ENCODE results near the gene GPA33. TPM values are rescaled to one million over a fixed set of nuclear protein-coding genes. Genes with fewer than 3 reads are reported as not detected.

Gene GPA33
- polyA plus RNA-seq, 1 donor: 64.4 TPM

- H3K27me3 ChIP-seq (ENCODE audit: control insufficient read depth, insufficient read depth, low read length): no peaks in the 10 kb centered on the region
- peaks cover 3% of the 10 kb centered on the region for H3K4me1 ChIP-seq (ENCODE audit: control insufficient read depth, insufficient read depth, low read length)
- no peak overlapping the region for H3K4me3 ChIP-seq (ENCODE audit: low read length)
- DNase-seq: no peak
- no peak overlapping the region for H3K27ac ChIP-seq (ENCODE audit: low read length)
- 100% methylated on average over 1 of the region's 10 CpGs for WGBS (ENCODE audit: insufficient coverage, low lambda C conversion rate)
- H3K36me3 ChIP-seq (ENCODE audit: control insufficient read depth, insufficient read depth, low read length): peaks cover 23% of the 10 kb centered on the region
- H3K9me3 ChIP-seq (ENCODE audit: control insufficient read depth, low read depth, low read length): no peaks in the 10 kb centered on the region
These were observed 29.8 kb downstream of the GPA33 start for GRCh38 chr1:167060141-167061072.

GRCh38 chr1:167059809-167060107, 30.4 kb downstream of the GPA33 start:
- H3K4me3 ChIP-seq (ENCODE audit: low read length): no peak overlapping the region
- no peaks in the 10 kb centered on the region for H3K27me3 ChIP-seq (ENCODE audit: control insufficient read depth, insufficient read depth, low read length)
- H3K9me3 ChIP-seq (ENCODE audit: control insufficient read depth, low read depth, low read length): no peaks in the 10 kb centered on the region
- peaks cover 28% of the 10 kb centered on the region for H3K36me3 ChIP-seq (ENCODE audit: control insufficient read depth, insufficient read depth, low read length)
- no peak overlapping the region for H3K27ac ChIP-seq (ENCODE audit: low read length)
- no CpG with 5 or more reads among the region's 1 CpG for WGBS (ENCODE audit: insufficient coverage, low lambda C conversion rate)
- DNase-seq: no peak
- no peaks in the 10 kb centered on the region for H3K4me1 ChIP-seq (ENCODE audit: control insufficient read depth, insufficient read depth, low read length)

- Histone ChIP-seq H3K27me3 (ENCODE audit: control insufficient read depth, insufficient read depth, low read length) (no peaks in the 10 kb centered on the region), H3K27ac (ENCODE audit: low read length) (no peak overlapping the region), H3K4me1 (ENCODE audit: control insufficient read depth, insufficient read depth, low read length) (no peaks in the 10 kb centered on the region), H3K9me3 (ENCODE audit: control insufficient read depth, low read depth, low read length) (no peaks in the 10 kb centered on the region), H3K4me3 (ENCODE audit: low read length) (no peak overlapping the region), H3K36me3 (ENCODE audit: control insufficient read depth, insufficient read depth, low read length) (peaks cover 30% of the 10 kb centered on the region)
- peak; percentile 37 to 50 for DNase-seq
- WGBS (ENCODE audit: insufficient coverage, low lambda C conversion rate): no CpG with 5 or more reads among the region's 17 CpGs
These were observed 30.9 kb downstream of the GPA33 start for GRCh38 chr1:167059045-167059808.

GRCh38 chr1:167057241-167057688, 32.9 kb downstream of the GPA33 start:
- peak; percentile 19 to 32 for DNase-seq
- Histone ChIP-seq H3K36me3 (ENCODE audit: control insufficient read depth, insufficient read depth, low read length) (peaks cover 33% of the 10 kb centered on the region), H3K27me3 (ENCODE audit: control insufficient read depth, insufficient read depth, low read length) (no peaks in the 10 kb centered on the region), H3K9me3 (ENCODE audit: control insufficient read depth, low read depth, low read length) (no peaks in the 10 kb centered on the region), H3K4me1 (ENCODE audit: control insufficient read depth, insufficient read depth, low read length) (no peaks in the 10 kb centered on the region), H3K27ac (ENCODE audit: low read length) (no peak overlapping the region), H3K4me3 (ENCODE audit: low read length) (no peak overlapping the region)
- no CpG with 5 or more reads among the region's 6 CpGs for WGBS (ENCODE audit: insufficient coverage, low lambda C conversion rate)

GRCh38 chr1:167056529-167057231, 33.5 kb downstream of the GPA33 start:
- DNase-seq: no peak
- WGBS (ENCODE audit: insufficient coverage, low lambda C conversion rate): 73% methylated on average over 3 of the region's 10 CpGs
- Histone ChIP-seq H3K9me3 (ENCODE audit: control insufficient read depth, low read depth, low read length) (no peaks in the 10 kb centered on the region), H3K27ac (ENCODE audit: low read length) (no peak overlapping the region), H3K36me3 (ENCODE audit: control insufficient read depth, insufficient read depth, low read length) (peaks cover 33% of the 10 kb centered on the region), H3K4me1 (ENCODE audit: control insufficient read depth, insufficient read depth, low read length) (no peaks in the 10 kb centered on the region), H3K4me3 (ENCODE audit: low read length) (no peak overlapping the region), H3K27me3 (ENCODE audit: control insufficient read depth, insufficient read depth, low read length) (no peaks in the 10 kb centered on the region)

- H3K27me3 ChIP-seq (ENCODE audit: control insufficient read depth, insufficient read depth, low read length): no peaks in the 10 kb centered on the region
- WGBS (ENCODE audit: insufficient coverage, low lambda C conversion rate): no CpG with 5 or more reads among the region's 14 CpGs
- H3K9me3 ChIP-seq (ENCODE audit: control insufficient read depth, low read depth, low read length): no peaks in the 10 kb centered on the region
- H3K4me1 ChIP-seq (ENCODE audit: control insufficient read depth, insufficient read depth, low read length): no peaks in the 10 kb centered on the region
- H3K4me3 ChIP-seq (ENCODE audit: low read length): no peak overlapping the region
- no peak overlapping the region for H3K27ac ChIP-seq (ENCODE audit: low read length)
- no peak for DNase-seq
- peaks cover 35% of the 10 kb centered on the region for H3K36me3 ChIP-seq (ENCODE audit: control insufficient read depth, insufficient read depth, low read length)
These were observed 35.1 kb downstream of the GPA33 start for GRCh38 chr1:167054946-167055630.

GRCh38 chr1:167054531-167054930, 35.6 kb downstream of the GPA33 start:
- DNase-seq: no peak

GRCh38 chr1:167052389-167052788, 37.8 kb downstream of the GPA33 start:
- Histone ChIP-seq H3K36me3 (ENCODE audit: control insufficient read depth, insufficient read depth, low read length) (peaks cover 35% of the 10 kb centered on the region), H3K9me3 (ENCODE audit: control insufficient read depth, low read depth, low read length) (no peaks in the 10 kb centered on the region), H3K4me3 (ENCODE audit: low read length) (no peak overlapping the region), H3K27me3 (ENCODE audit: control insufficient read depth, insufficient read depth, low read length) (no peaks in the 10 kb centered on the region), H3K27ac (ENCODE audit: low read length) (no peak overlapping the region), H3K4me1 (ENCODE audit: control insufficient read depth, insufficient read depth, low read length) (no peaks in the 10 kb centered on the region)
- DNase-seq: no peak
- no CpG with 5 or more reads among the region's 8 CpGs for WGBS (ENCODE audit: insufficient coverage, low lambda C conversion rate)

More at GRCh38 chr1:167054531-167054930, 35.6 kb downstream of the GPA33 start:
- H3K4me1 ChIP-seq (ENCODE audit: control insufficient read depth, insufficient read depth, low read length): no peaks in the 10 kb centered on the region
- WGBS (ENCODE audit: insufficient coverage, low lambda C conversion rate): no CpG with 5 or more reads among the region's 3 CpGs
- H3K9me3 ChIP-seq (ENCODE audit: control insufficient read depth, low read depth, low read length): no peaks in the 10 kb centered on the region
- no peaks in the 10 kb centered on the region for H3K27me3 ChIP-seq (ENCODE audit: control insufficient read depth, insufficient read depth, low read length)
- no peak overlapping the region for H3K4me3 ChIP-seq (ENCODE audit: low read length)
- H3K27ac ChIP-seq (ENCODE audit: low read length): no peak overlapping the region
- H3K36me3 ChIP-seq (ENCODE audit: control insufficient read depth, insufficient read depth, low read length): peaks cover 35% of the 10 kb centered on the region

- no CpG with 5 or more reads among the region's 5 CpGs for WGBS (ENCODE audit: insufficient coverage, low lambda C conversion rate)
- peaks cover 35% of the 10 kb centered on the region for H3K36me3 ChIP-seq (ENCODE audit: control insufficient read depth, insufficient read depth, low read length)
These were observed 38.3 kb downstream of the GPA33 start for GRCh38 chr1:167051907-167052306.

More at GRCh38 chr1:167051907-167052306, 38.3 kb downstream of the GPA33 start:
- DNase-seq: no peak
- Histone ChIP-seq H3K27me3 (ENCODE audit: control insufficient read depth, insufficient read depth, low read length) (no peaks in the 10 kb centered on the region), H3K27ac (ENCODE audit: low read length) (no peak overlapping the region), H3K4me1 (ENCODE audit: control insufficient read depth, insufficient read depth, low read length) (no peaks in the 10 kb centered on the region), H3K9me3 (ENCODE audit: control insufficient read depth, low read depth, low read length) (no peaks in the 10 kb centered on the region), H3K4me3 (ENCODE audit: low read length) (no peak overlapping the region)

Measured in large intestine (tissue), 3 donors.